ENCODE results near the gene NDUFC1. TPM values are rescaled to one million over a fixed set of nuclear protein-coding genes. Genes with fewer than 3 reads are reported as not detected.

NDUFC1 gene
- total RNA-seq, result 23.2 TPM
- polyA plus RNA-seq, result 100 to 1,000 TPM; 174 to 207 (median 191) TPM

- Mint-ChIP-seq H3K36me3 (peaks cover 17% of the 10 kb centered on the region), H3K9me3 (peaks cover 0 to 2% (median 0%) of the 10 kb centered on the region in 7 donors), H3K4me1 (peaks cover 31 to 79% (median 50%) of the 10 kb centered on the region in 4 donors), H3K27me3 (peaks cover 7% of the 10 kb centered on the region), H3K4me3 (peak within 1 kb of the TSS; percentile 97 to 100 (median 98)), H3K27ac (peak within 1 kb of the TSS; percentile 99)
- Histone ChIP-seq H3K4me1 (ENCODE audit: control insufficient read depth, insufficient read depth, low read length, poor library complexity, severe bottlenecking) (peaks cover 43% of the 10 kb centered on the region), H3K9me3 (ENCODE audit: control insufficient read depth in 2 of 2, low read length in 2 of 2) (no peaks in the 10 kb centered on the region), H3K27me3 (ENCODE audit: control insufficient read depth, insufficient read depth, low read length) (no peaks in the 10 kb centered on the region), H3K4me3 (ENCODE audit: low read depth, low read length) (peak within 1 kb of the TSS; percentile 96), H3K27ac (ENCODE audit: insufficient read depth, low read length, poor library complexity, severe bottlenecking) (peak within 1 kb of the TSS; percentile 98), H3K36me3 (ENCODE audit: control insufficient read depth, insufficient read depth, low read length) (no peaks in the 10 kb centered on the region)
- ATAC-seq (ENCODE audit: low read depth in 2 of 2) (peak; percentile 35 to 44), DNase-seq (peak; percentile 63 to 75 (median 69))
Measured at GRCh38 chr4:139301821-139302611, at the start of gene NDUFC1. Gene NDUFC1 (minus strand): TSS chr4:139302477. CDS start chr4:139295798, 6,679 bp downstream.

GRCh38 chr4:139337612-139338011, 35.3 kb upstream of the NDUFC1 start:
- H3K9me3 Mint-ChIP-seq, result no peaks in the 10 kb centered on the region
- no peaks in the 10 kb centered on the region for H3K9me3 ChIP-seq (ENCODE audit: control insufficient read depth in 2 of 2, low read length in 2 of 2)
- peaks cover 42% of the 10 kb centered on the region for H3K36me3 ChIP-seq (ENCODE audit: control insufficient read depth, insufficient read depth, low read length)
- no peak overlapping the region for H3K4me3 ChIP-seq (ENCODE audit: low read depth, low read length)
- peaks cover 25% of the 10 kb centered on the region for H3K36me3 Mint-ChIP-seq
- no peak for DNase-seq
- H3K27me3 Mint-ChIP-seq, result no peaks in the 10 kb centered on the region
- H3K27me3 ChIP-seq (ENCODE audit: control insufficient read depth, insufficient read depth, low read length), result no peaks in the 10 kb centered on the region
- H3K4me1 Mint-ChIP-seq, result peaks cover 16 to 23% (median 18%) of the 10 kb centered on the region in 4 donors
- H3K4me3 Mint-ChIP-seq, result no peak overlapping the region
- H3K27ac ChIP-seq (ENCODE audit: insufficient read depth, low read length, poor library complexity, severe bottlenecking), result no peak overlapping the region
- H3K27ac Mint-ChIP-seq, result peak overlapping the region in 1 of 3 donors; percentile 39
- H3K4me1 ChIP-seq (ENCODE audit: control insufficient read depth, insufficient read depth, low read length, poor library complexity, severe bottlenecking), result no peaks in the 10 kb centered on the region
- no peak for ATAC-seq (ENCODE audit: low read depth in 2 of 2)

- DNase-seq (no peak), ATAC-seq (ENCODE audit: low read depth in 2 of 2) (no peak)
- H3K4me3 Mint-ChIP-seq, result peak overlapping the region in 1 of 4 donors; percentile 13
- Histone ChIP-seq H3K4me3 (ENCODE audit: low read depth, low read length) (no peak overlapping the region), H3K27ac (ENCODE audit: insufficient read depth, low read length, poor library complexity, severe bottlenecking) (no peak overlapping the region), H3K9me3 (ENCODE audit: control insufficient read depth in 2 of 2, low read length in 2 of 2) (no peaks in the 10 kb centered on the region), H3K4me1 (ENCODE audit: control insufficient read depth, insufficient read depth, low read length, poor library complexity, severe bottlenecking) (no peaks in the 10 kb centered on the region), H3K36me3 (ENCODE audit: control insufficient read depth, insufficient read depth, low read length) (peaks cover 31% of the 10 kb centered on the region), H3K27me3 (ENCODE audit: control insufficient read depth, insufficient read depth, low read length) (no peaks in the 10 kb centered on the region)
- peaks cover 29% of the 10 kb centered on the region for H3K36me3 Mint-ChIP-seq
- H3K4me1 Mint-ChIP-seq, result peaks cover 28 to 38% (median 36%) of the 10 kb centered on the region in 4 donors
- H3K9me3 Mint-ChIP-seq, result no peaks in the 10 kb centered on the region
- H3K27me3 Mint-ChIP-seq, result no peaks in the 10 kb centered on the region
- H3K27ac Mint-ChIP-seq, result peak overlapping the region in 2 of 3 donors; percentile 42 to 49
Measured at GRCh38 chr4:139333046-139333445, 30.8 kb upstream of the NDUFC1 start.

- Histone ChIP-seq H3K4me1 (ENCODE audit: control insufficient read depth, insufficient read depth, low read length, poor library complexity, severe bottlenecking) (no peaks in the 10 kb centered on the region), H3K27ac (ENCODE audit: insufficient read depth, low read length, poor library complexity, severe bottlenecking) (no peak overlapping the region), H3K9me3 (ENCODE audit: control insufficient read depth in 2 of 2, low read length in 2 of 2) (no peaks in the 10 kb centered on the region), H3K36me3 (ENCODE audit: control insufficient read depth, insufficient read depth, low read length) (peaks cover 26% of the 10 kb centered on the region), H3K27me3 (ENCODE audit: control insufficient read depth, insufficient read depth, low read length) (no peaks in the 10 kb centered on the region), H3K4me3 (ENCODE audit: low read depth, low read length) (no peak overlapping the region)
- H3K27ac Mint-ChIP-seq, result peak overlapping the region in 1 of 3 donors; percentile 76
- H3K4me3 Mint-ChIP-seq, result no peak overlapping the region
- DNase-seq (no peak), ATAC-seq (ENCODE audit: low read depth in 2 of 2) (no peak)
- no peaks in the 10 kb centered on the region for H3K27me3 Mint-ChIP-seq
- no peaks in the 10 kb centered on the region for H3K9me3 Mint-ChIP-seq
- peaks cover 32% of the 10 kb centered on the region for H3K36me3 Mint-ChIP-seq
- peaks cover 25 to 43% (median 36%) of the 10 kb centered on the region in 4 donors for H3K4me1 Mint-ChIP-seq
Measured at GRCh38 chr4:139331185-139331584, 28.9 kb upstream of the NDUFC1 start.

GRCh38 chr4:139330283-139330682, 28.0 kb upstream of the NDUFC1 start:
- no peak for DNase-seq
- peaks cover 22% of the 10 kb centered on the region for H3K36me3 ChIP-seq (ENCODE audit: control insufficient read depth, insufficient read depth, low read length)
- no peaks in the 10 kb centered on the region for H3K9me3 ChIP-seq (ENCODE audit: control insufficient read depth in 2 of 2, low read length in 2 of 2)
- H3K4me1 Mint-ChIP-seq, result peaks cover 26 to 52% (median 42%) of the 10 kb centered on the region in 4 donors
- H3K27ac ChIP-seq (ENCODE audit: insufficient read depth, low read length, poor library complexity, severe bottlenecking), result no peak overlapping the region
- no peak for ATAC-seq (ENCODE audit: low read depth in 2 of 2)
- no peaks in the 10 kb centered on the region for H3K27me3 ChIP-seq (ENCODE audit: control insufficient read depth, insufficient read depth, low read length)
- H3K4me3 Mint-ChIP-seq, result no peak overlapping the region
- H3K4me1 ChIP-seq (ENCODE audit: control insufficient read depth, insufficient read depth, low read length, poor library complexity, severe bottlenecking), result peaks cover 3% of the 10 kb centered on the region
- H3K27ac Mint-ChIP-seq, result peak overlapping the region in 1 of 3 donors; percentile 64
- H3K4me3 ChIP-seq (ENCODE audit: low read depth, low read length), result peak overlapping the region; percentile 30
- H3K36me3 Mint-ChIP-seq, result peaks cover 32% of the 10 kb centered on the region
- no peaks in the 10 kb centered on the region for H3K9me3 Mint-ChIP-seq
- no peaks in the 10 kb centered on the region for H3K27me3 Mint-ChIP-seq

GRCh38 chr4:139329665-139330200, 27.5 kb upstream of the NDUFC1 start:
- H3K36me3 Mint-ChIP-seq, result peaks cover 30% of the 10 kb centered on the region
- DNase-seq, result no peak
- H3K27ac Mint-ChIP-seq, result peak overlapping the region in 1 of 3 donors; percentile 64
- no peaks in the 10 kb centered on the region for H3K9me3 Mint-ChIP-seq
- H3K4me3 Mint-ChIP-seq, result peak overlapping the region in 1 of 4 donors; percentile 62
- Histone ChIP-seq H3K36me3 (ENCODE audit: control insufficient read depth, insufficient read depth, low read length) (peaks cover 20% of the 10 kb centered on the region), H3K4me1 (ENCODE audit: control insufficient read depth, insufficient read depth, low read length, poor library complexity, severe bottlenecking) (peaks cover 4% of the 10 kb centered on the region), H3K4me3 (ENCODE audit: low read depth, low read length) (peak overlapping the region; percentile 30), H3K9me3 (ENCODE audit: control insufficient read depth in 2 of 2, low read length in 2 of 2) (no peaks in the 10 kb centered on the region), H3K27ac (ENCODE audit: insufficient read depth, low read length, poor library complexity, severe bottlenecking) (no peak overlapping the region), H3K27me3 (ENCODE audit: control insufficient read depth, insufficient read depth, low read length) (no peaks in the 10 kb centered on the region)
- H3K4me1 Mint-ChIP-seq, result peaks cover 31 to 56% (median 46%) of the 10 kb centered on the region in 4 donors
- ATAC-seq (ENCODE audit: low read depth in 2 of 2), result no peak
- no peaks in the 10 kb centered on the region for H3K27me3 Mint-ChIP-seq

GRCh38 chr4:139324620-139325019, 22.3 kb upstream of the NDUFC1 start:
- H3K27me3 Mint-ChIP-seq, result no peaks in the 10 kb centered on the region
- H3K27ac Mint-ChIP-seq, result no peak overlapping the region
- peaks cover 0 to 2% of the 10 kb centered on the region in 2 experiments for H3K9me3 ChIP-seq (ENCODE audit: control insufficient read depth in 2 of 2, low read length in 2 of 2)
- DNase-seq (no peak), ATAC-seq (ENCODE audit: low read depth in 2 of 2) (no peak)
- H3K36me3 Mint-ChIP-seq, result peaks cover 34% of the 10 kb centered on the region
- H3K27me3 ChIP-seq (ENCODE audit: control insufficient read depth, insufficient read depth, low read length), result no peaks in the 10 kb centered on the region
- no peak overlapping the region for H3K27ac ChIP-seq (ENCODE audit: insufficient read depth, low read length, poor library complexity, severe bottlenecking)
- no peak overlapping the region for H3K4me3 ChIP-seq (ENCODE audit: low read depth, low read length)
- peaks cover 0 to 6% (median 0%) of the 10 kb centered on the region in 7 donors for H3K9me3 Mint-ChIP-seq
- H3K4me3 Mint-ChIP-seq, result no peak overlapping the region
- peaks cover 7% of the 10 kb centered on the region for H3K36me3 ChIP-seq (ENCODE audit: control insufficient read depth, insufficient read depth, low read length)
- H3K4me1 ChIP-seq (ENCODE audit: control insufficient read depth, insufficient read depth, low read length, poor library complexity, severe bottlenecking), result peaks cover 4% of the 10 kb centered on the region
- peaks cover 41 to 73% (median 56%) of the 10 kb centered on the region in 4 donors for H3K4me1 Mint-ChIP-seq

Data from CD4-positive, CD25-positive, alpha-beta regulatory T cell (primary cell).